Effector CD4-positive, alpha-beta T cell (primary cell): Measurements from ENCODE around the gene MX1.
A peak's percentile ranks its signal among the peaks of the same experiment; 100 is the strongest.
"Not testable (repeated sequence)": the region's sequence is repeated elsewhere in the genome, so short reads cannot be mapped to it uniquely, and the experiment has no call there.

Experiments used
- DNase-seq: peaks from one replicate; pipeline ENCODE4 v3.0.0-alpha.2; 2020

MX1 gene

GRCh38 chr21:41410361-41410760 lies 15.7 kb upstream of the MX1 start:
- no peak for DNase-seq

- no peak for DNase-seq
Measured at GRCh38 chr21:41410767-41411448, 15.1 kb upstream of the MX1 start.

- no peak for DNase-seq
Measured at GRCh38 chr21:41411449-41412089, 14.5 kb upstream of the MX1 start.

GRCh38 chr21:41417505-41417904 lies 8.5 kb upstream of the MX1 start:
- not testable (repeated sequence) for DNase-seq

GRCh38 chr21:41418393-41418792 lies 7.6 kb upstream of the MX1 start:
- DNase-seq = no peak

- no peak for DNase-seq
Measured at GRCh38 chr21:41418956-41419680, 6.9 kb upstream of the MX1 start.

GRCh38 chr21:41419921-41420862 lies 5.8 kb upstream of the MX1 start:
- DNase-seq = peak; percentile 24

- DNase-seq = not testable (repeated sequence)
Measured at GRCh38 chr21:41420998-41421397, 5.0 kb upstream of the MX1 start.

GRCh38 chr21:41422546-41423304 lies 3.3 kb upstream of the MX1 start:
- no peak for DNase-seq

- DNase-seq = not testable (repeated sequence)
Measured at GRCh38 chr21:41423305-41423636, 2.8 kb upstream of the MX1 start.

- no peak for DNase-seq
Measured at GRCh38 chr21:41425588-41425953, 468 bp upstream of the MX1 start.

GRCh38 chr21:41426676-41427404 lies 801 bp downstream of the MX1 start:
- DNase-seq = no peak

- DNase-seq = no peak
Measured at GRCh38 chr21:41427556-41427955, 1.5 kb downstream of the MX1 start.

GRCh38 chr21:41428311-41428710 lies 2.3 kb downstream of the MX1 start:
- DNase-seq = no peak

- DNase-seq = no peak
Measured at GRCh38 chr21:41428847-41429246, 2.8 kb downstream of the MX1 start.

GRCh38 chr21:41429305-41429704 lies 3.3 kb downstream of the MX1 start:
- no peak for DNase-seq

- DNase-seq = no peak
Measured at GRCh38 chr21:41429925-41430491, 4.0 kb downstream of the MX1 start.

GRCh38 chr21:41431788-41432548 lies 5.9 kb downstream of the MX1 start:
- no peak for DNase-seq

- no peak for DNase-seq
Measured at GRCh38 chr21:41432562-41433460, 6.8 kb downstream of the MX1 start.
